Suppressor macrophage treated with lipopolysaccharide for 4 hours (primary cell): ENCODE data around the gene ZNF672.
"Not testable (repeated sequence)": the region's sequence is repeated elsewhere in the genome, so short reads cannot be mapped to it uniquely, and the experiment has no call there.

Source experiments
- DNase-seq: peaks from one replicate; pipeline ENCODE4 v3.0.0-alpha.2; 2020

The ZNF672 gene

GRCh38 chr1:248837781-248838356, at the start of gene ZNF672:
Gene ZNF672 (plus strand): TSS chr1:248838224. CDS start chr1:248847275, 9,051 bp downstream.
- DNase-seq: peak; percentile 99

GRCh38 chr1:248788327-248788726, 49.7 kb upstream of the ZNF672 start:
- DNase-seq: no peak

- DNase-seq: not testable (repeated sequence)
These were observed 48.7 kb upstream of the ZNF672 start for GRCh38 chr1:248789337-248789736.

GRCh38 chr1:248790456-248790855, 47.6 kb upstream of the ZNF672 start:
- no peak for DNase-seq

- no peak for DNase-seq
These were observed 47.0 kb upstream of the ZNF672 start for GRCh38 chr1:248791010-248791409.

GRCh38 chr1:248792342-248792741, 45.7 kb upstream of the ZNF672 start:
- DNase-seq: peak; percentile 19

GRCh38 chr1:248793592-248793991, 44.4 kb upstream of the ZNF672 start:
- no peak for DNase-seq

- not testable (repeated sequence) for DNase-seq
These were observed 43.4 kb upstream of the ZNF672 start for GRCh38 chr1:248794663-248795062.

- DNase-seq: peak; percentile 60
These were observed 39.2 kb upstream of the ZNF672 start for GRCh38 chr1:248798791-248799190.

GRCh38 chr1:248800459-248800858, 37.6 kb upstream of the ZNF672 start:
- peak; percentile 36 for DNase-seq

- DNase-seq: no peak
These were observed 35.6 kb upstream of the ZNF672 start for GRCh38 chr1:248802454-248802853.

GRCh38 chr1:248803501-248803900, 34.5 kb upstream of the ZNF672 start:
- DNase-seq: not testable (repeated sequence)

GRCh38 chr1:248804771-248805681, 33.0 kb upstream of the ZNF672 start:
- DNase-seq: peak; percentile 80

- DNase-seq: peak; percentile 34
These were observed 32.1 kb upstream of the ZNF672 start for GRCh38 chr1:248805876-248806275.

- DNase-seq: peak; percentile 82
These were observed 30.8 kb upstream of the ZNF672 start for GRCh38 chr1:248807067-248807737.

GRCh38 chr1:248808876-248809275, 29.1 kb upstream of the ZNF672 start:
- no peak for DNase-seq

GRCh38 chr1:248810000-248810726, 27.9 kb upstream of the ZNF672 start:
- no peak for DNase-seq

- DNase-seq: no peak
These were observed 27.1 kb upstream of the ZNF672 start for GRCh38 chr1:248810727-248811513.

GRCh38 chr1:248811514-248812490, 26.2 kb upstream of the ZNF672 start:
- no peak for DNase-seq

- DNase-seq: no peak
These were observed 25.1 kb upstream of the ZNF672 start for GRCh38 chr1:248812736-248813425.
